ENCODE measurements around the gene SMPX. TPM values are rescaled to one million over a fixed set of nuclear protein-coding genes. Genes with fewer than 3 reads are reported as not detected.

Gene SMPX
- total RNA-seq (2014; rRNA removed; shearing (Covaris generic)) (0.70 TPM in 1 of 2 replicates, not detected in the other), polyA plus RNA-seq (2016; fragmentation: Nextera tagmentation; extraction: Ambion mirVana) (0.33 TPM in 1 of 2 replicates, not detected in the other)
- long read RNA-seq: 0 reads

- Histone ChIP-seq H3F3A (replicated peaks; ENCODE audit: low read depth) (no peaks in the 10 kb centered on the region), H3K79me2 (replicated peaks; ENCODE audit: insufficient read depth) (no peaks in the 10 kb centered on the region), H2AFZ (no peak within 1 kb of the TSS), H3K27ac (ENCODE audit: low read depth) (no peak within 1 kb of the TSS), H3K9me2 (ENCODE audit: insufficient read depth) (no peaks in the 10 kb centered on the region), H3K4me3 (no peak within 1 kb of the TSS), H3K4me2 (no peak within 1 kb of the TSS), H3K27me3 (ENCODE audit: insufficient read depth) (no peaks in the 10 kb centered on the region), H3K4me1 (ENCODE audit: insufficient read depth) (no peaks in the 10 kb centered on the region), H3K36me3 (ENCODE audit: insufficient read depth) (no peaks in the 10 kb centered on the region), H4K20me1 (replicated peaks; ENCODE audit: insufficient read depth) (no peaks in the 10 kb centered on the region)
- no peak for TF ChIP-seq CTCF (conservative IDR thresholded peaks at IDR 0.05; ENCODE audit: low read depth in 2 of 2)
- no peak for TF ChIP-seq JUNB (IDR thresholded peaks at IDR 0.05; ENCODE audit: unreplicated experiment)
- TF ChIP-seq ZNF331 (CRISPR knock-in tag; IDR thresholded peaks at IDR 0.05; ENCODE audit: low read depth): no peak
- no peak for TF ChIP-seq CREB1 (CRISPR knock-in tag; IDR thresholded peaks at IDR 0.05; ENCODE audit: low read depth)
- TF ChIP-seq STAT1 (IDR thresholded peaks at IDR 0.05; ENCODE audit: unreplicated experiment): no peak
- no peak for TF ChIP-seq POLR2AphosphoS5 (IDR thresholded peaks at IDR 0.05; ENCODE audit: low read depth)
- no peak for TF ChIP-seq ETS1 (IDR thresholded peaks at IDR 0.05)
- H3K27ac Mint-ChIP-seq: no peak within 1 kb of the TSS
- no peaks in the 10 kb centered on the region for H3K9me3 Mint-ChIP-seq
- H3K4me3 Mint-ChIP-seq: no peak within 1 kb of the TSS
- peaks cover 1% of the 10 kb centered on the region for H3K27me3 Mint-ChIP-seq (ENCODE audit: insufficient read depth, low read depth, poor library complexity)
- DNase-seq (ENCODE audit: low spot score): no peak
- ATAC-seq: no peak
- no peaks in the 10 kb centered on the region for H3K36me3 Mint-ChIP-seq (ENCODE audit: low read depth)
- H3K4me1 Mint-ChIP-seq: peaks cover 11% of the 10 kb centered on the region; the same call in 2 of the 3 replicates
These were observed at the start of gene SMPX for GRCh38 chrX:21757960-21758359. SMPX (minus strand) TSS chrX:21758116; CDS start chrX:21754290, 3,826 bp downstream.

- ATAC-seq: no peak
- DNase-seq (ENCODE audit: low spot score): no peak
- H3K4me3 Mint-ChIP-seq: no peak overlapping the region
- TF ChIP-seq CTCF (conservative IDR thresholded peaks at IDR 0.05; ENCODE audit: low read depth in 2 of 2) (no peak), ZNF114 (CRISPR knock-in tag; IDR thresholded peaks at IDR 0.05) (no peak), POLR2AphosphoS5 (IDR thresholded peaks at IDR 0.05; ENCODE audit: low read depth) (no peak), EZH2phosphoT487 (IDR thresholded peaks at IDR 0.05; ENCODE audit: unreplicated experiment) (no peak), CREB1 (CRISPR knock-in tag; IDR thresholded peaks at IDR 0.05; ENCODE audit: low read depth) (no peak), STAT1 (IDR thresholded peaks at IDR 0.05; ENCODE audit: unreplicated experiment) (no peak)
- TF ChIP-seq, protein P1, sequence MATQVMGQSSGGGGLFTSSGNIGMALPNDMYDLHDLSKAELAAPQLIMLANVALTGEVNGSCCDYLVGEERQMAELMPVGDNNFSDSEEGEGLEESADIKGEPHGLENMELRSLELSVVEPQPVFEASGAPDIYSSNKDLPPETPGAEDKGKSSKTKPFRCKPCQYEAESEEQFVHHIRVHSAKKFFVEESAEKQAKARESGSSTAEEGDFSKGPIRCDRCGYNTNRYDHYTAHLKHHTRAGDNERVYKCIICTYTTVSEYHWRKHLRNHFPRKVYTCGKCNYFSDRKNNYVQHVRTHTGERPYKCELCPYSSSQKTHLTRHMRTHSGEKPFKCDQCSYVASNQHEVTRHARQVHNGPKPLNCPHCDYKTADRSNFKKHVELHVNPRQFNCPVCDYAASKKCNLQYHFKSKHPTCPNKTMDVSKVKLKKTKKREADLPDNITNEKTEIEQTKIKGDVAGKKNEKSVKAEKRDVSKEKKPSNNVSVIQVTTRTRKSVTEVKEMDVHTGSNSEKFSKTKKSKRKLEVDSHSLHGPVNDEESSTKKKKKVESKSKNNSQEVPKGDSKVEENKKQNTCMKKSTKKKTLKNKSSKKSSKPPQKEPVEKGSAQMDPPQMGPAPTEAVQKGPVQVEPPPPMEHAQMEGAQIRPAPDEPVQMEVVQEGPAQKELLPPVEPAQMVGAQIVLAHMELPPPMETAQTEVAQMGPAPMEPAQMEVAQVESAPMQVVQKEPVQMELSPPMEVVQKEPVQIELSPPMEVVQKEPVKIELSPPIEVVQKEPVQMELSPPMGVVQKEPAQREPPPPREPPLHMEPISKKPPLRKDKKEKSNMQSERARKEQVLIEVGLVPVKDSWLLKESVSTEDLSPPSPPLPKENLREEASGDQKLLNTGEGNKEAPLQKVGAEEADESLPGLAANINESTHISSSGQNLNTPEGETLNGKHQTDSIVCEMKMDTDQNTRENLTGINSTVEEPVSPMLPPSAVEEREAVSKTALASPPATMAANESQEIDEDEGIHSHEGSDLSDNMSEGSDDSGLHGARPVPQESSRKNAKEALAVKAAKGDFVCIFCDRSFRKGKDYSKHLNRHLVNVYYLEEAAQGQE (IDR thresholded peaks at IDR 0.05; ENCODE audit: unreplicated experiment): no peak
These were observed 48.8 kb upstream of the SMPX start for GRCh38 chrX:21806691-21807090.

More at GRCh38 chrX:21806691-21807090, 48.8 kb upstream of the SMPX start:
- H3K27me3 ChIP-seq (ENCODE audit: insufficient read depth): no peaks in the 10 kb centered on the region
- no peaks in the 10 kb centered on the region; the same call in 2 of the 3 replicates for H3K4me1 Mint-ChIP-seq
- H3F3A ChIP-seq (replicated peaks; ENCODE audit: low read depth): no peaks in the 10 kb centered on the region
- no peak overlapping the region for H3K4me3 ChIP-seq
- H3K4me2 ChIP-seq: no peak overlapping the region
- H3K4me1 ChIP-seq (ENCODE audit: insufficient read depth): no peaks in the 10 kb centered on the region
- peaks cover 3% of the 10 kb centered on the region for H3K27me3 Mint-ChIP-seq (ENCODE audit: insufficient read depth, low read depth, poor library complexity)
- no peak overlapping the region for H3K27ac ChIP-seq (ENCODE audit: low read depth)
- no peaks in the 10 kb centered on the region for H3K79me2 ChIP-seq (replicated peaks; ENCODE audit: insufficient read depth)
- peaks cover 6% of the 10 kb centered on the region for H3K36me3 Mint-ChIP-seq (ENCODE audit: low read depth)
- H3K36me3 ChIP-seq (ENCODE audit: insufficient read depth): no peaks in the 10 kb centered on the region
- peaks cover 6% of the 10 kb centered on the region for H3K9me3 Mint-ChIP-seq
- no peaks in the 10 kb centered on the region for H3K9me2 ChIP-seq (ENCODE audit: insufficient read depth)
- no peak overlapping the region for H3K27ac Mint-ChIP-seq
- no peaks in the 10 kb centered on the region for H4K20me1 ChIP-seq (replicated peaks; ENCODE audit: insufficient read depth)
- no peak overlapping the region for H2AFZ ChIP-seq
